HL-60/S4 treated with phorbol 12-myristate 13-acetate at 8.2 ng/mL for 4 days and 3 days (cell line): ENCODE results near the gene NF2.

Source experiments
- in situ Hi-C: fragments of 300-500 bp; cut with MboI; formaldehyde crosslinking; loops from 2 replicates; pipeline ENCODE4 v1.15.0; 2022; ENCODE audit warnings: low sequenced_read_pairs

NF2 gene

GRCh38 chr22:29700900-29701154 lies 97.4 kb downstream of the NF2 start:
- in situ Hi-C loops: no loop called here

- in situ Hi-C loops: no loop called here
These were observed 97.9 kb downstream of the NF2 start for GRCh38 chr22:29701155-29701999.

- in situ Hi-C loops: no loop called here
These were observed 98.8 kb downstream of the NF2 start for GRCh38 chr22:29702000-29702930.

GRCh38 chr22:29702931-29703501 lies 99.6 kb downstream of the NF2 start:
- in situ Hi-C loops: no loop called here

- in situ Hi-C loops: no loop called here
These were observed 100.2 kb downstream of the NF2 start for GRCh38 chr22:29703569-29704195.

- in situ Hi-C loops: no loop called here
These were observed 101.3 kb downstream of the NF2 start for GRCh38 chr22:29704528-29705285.

- in situ Hi-C loops: no loop called here
These were observed 102.2 kb downstream of the NF2 start for GRCh38 chr22:29705651-29706050.

GRCh38 chr22:29706486-29706885 lies 103.1 kb downstream of the NF2 start:
- in situ Hi-C loops: no loop called here

- in situ Hi-C loops: no loop called here
These were observed 103.6 kb downstream of the NF2 start for GRCh38 chr22:29707010-29707409.

- in situ Hi-C loops: no loop called here
These were observed 104.0 kb downstream of the NF2 start for GRCh38 chr22:29707471-29707870.

- in situ Hi-C loops: no loop called here
These were observed 106.8 kb downstream of the NF2 start for GRCh38 chr22:29710193-29710592.

GRCh38 chr22:29710922-29711593 lies 107.6 kb downstream of the NF2 start:
- in situ Hi-C loops: no loop called here

GRCh38 chr22:29712119-29712518 lies 108.7 kb downstream of the NF2 start:
- in situ Hi-C loops: no loop called here

- in situ Hi-C loops: no loop called here
These were observed 109.8 kb downstream of the NF2 start for GRCh38 chr22:29713156-29713727.

- in situ Hi-C loops: no loop called here
These were observed 111.8 kb downstream of the NF2 start for GRCh38 chr22:29715240-29715639.

- in situ Hi-C loops: no loop called here
These were observed 112.3 kb downstream of the NF2 start for GRCh38 chr22:29715705-29716104.

GRCh38 chr22:29716814-29717545 lies 113.5 kb downstream of the NF2 start:
- in situ Hi-C loops: no loop called here

- in situ Hi-C loops: no loop called here
These were observed 114.4 kb downstream of the NF2 start for GRCh38 chr22:29717789-29718188.
